HepG2 (cell line): Measurements from ENCODE around the gene AIF1. TPM values are rescaled to one million over a fixed set of nuclear protein-coding genes. Genes with fewer than 3 reads are reported as not detected.

Source experiments
- EZH2 ChIP-seq: conservative IDR thresholded peaks from 2 replicates; pipeline ENCODE4 v1.6.1; 2012; ENCODE audit warnings: mild to moderate bottlenecking, low read depth, low read length, moderate library complexity
- GZF1 ChIP-seq: sonication (generic); formaldehyde crosslinking; IDR thresholded peaks from 2 replicates; pipeline ENCODE4 v1.5.1; 2020; ENCODE audit warnings: mild to moderate bottlenecking, missing genetic modification reagents
- HMGA1 ChIP-seq: sonication (generic); formaldehyde crosslinking; conservative IDR thresholded peaks from 2 replicates; pipeline ENCODE4 v1.4.0; 2020; ENCODE audit warnings: missing genetic modification reagents
- HOXD1 ChIP-seq: sonication (generic); formaldehyde crosslinking; IDR thresholded peaks from 2 replicates; pipeline ENCODE4 v1.5.0; 2020; ENCODE audit warnings: missing genetic modification reagents
- KLF15 ChIP-seq: sonication (generic); formaldehyde crosslinking; IDR thresholded peaks from 2 replicates; pipeline ENCODE4 v1.8.1; 2023; ENCODE audit warnings: borderline replicate concordance, mild to moderate bottlenecking, inconsistent platforms, missing genetic modification reagents, mixed read lengths
- NPAS2 ChIP-seq: sonication (generic); formaldehyde crosslinking; IDR thresholded peaks from 2 replicates; pipeline ENCODE4 v1.8.0; 2022; ENCODE audit warnings: mild to moderate bottlenecking, missing genetic modification reagents, borderline replicate concordance
- NR2F1 ChIP-seq, 2 experiments: fragments of 450-650 bp in 1 of 2; formaldehyde crosslinking in 1 of 2; IDR thresholded peaks; 2 replicates each; pipeline versions ENCODE4 v1.5.0 to v1.6.1; 2016 to 2020; ENCODE audit warnings: mild to moderate bottlenecking in 1 of 2, missing compliant biosample characterization in 1 of 2, missing genetic modification reagents in 1 of 2, moderate library complexity in 1 of 2
- PPARG ChIP-seq: conservative IDR thresholded peaks from 2 replicates; pipeline ENCODE4 v1.6.1; 2016; ENCODE audit warnings: missing biosample characterization, missing genetic modification reagents
- RNF2 ChIP-seq: fragments of 450-650 bp; conservative IDR thresholded peaks from 2 replicates; pipeline ENCODE4 v1.6.1; 2016; ENCODE audit warnings: low read depth
- SRSF4 ChIP-seq: fragments of 200-400 bp; formaldehyde crosslinking; IDR thresholded peaks from one replicate; pipeline ENCODE4 v1.6.1; 2018; ENCODE audit warnings: mild to moderate bottlenecking, low read depth, low read length, moderate library complexity; ENCODE audit not compliant: poor library complexity, severe bottlenecking
- STAT5B ChIP-seq: sonication (generic); formaldehyde crosslinking; IDR thresholded peaks from 2 replicates; pipeline ENCODE4 v1.4.0; 2020; ENCODE audit warnings: missing genetic modification reagents
- ZNF232 ChIP-seq: sonication (generic); formaldehyde crosslinking; IDR thresholded peaks from 2 replicates; pipeline ENCODE4 v1.4.0; 2020; ENCODE audit warnings: missing genetic modification reagents, borderline replicate concordance
- ZNF264 ChIP-seq: sonication (generic); formaldehyde crosslinking; IDR thresholded peaks from 2 replicates; pipeline ENCODE4 v1.4.0; 2020; ENCODE audit warnings: missing genetic modification reagents
- ZNF3 ChIP-seq: IDR thresholded peaks from 2 replicates; pipeline ENCODE4 v1.7.0; 2017; ENCODE audit warnings: inconsistent platforms
- ZNF749 ChIP-seq: sonication (generic); formaldehyde crosslinking; IDR thresholded peaks from 2 replicates; pipeline ENCODE4 v1.8.0; 2022; ENCODE audit warnings: mild to moderate bottlenecking, missing genetic modification reagents, moderate library complexity, borderline replicate concordance
- polyA plus RNA-seq, 8 experiments: library from polyadenylated mRNA; depleted of rRNA in 3 of 8; stranded (reverse) in 7 of 8; unstranded in 1 of 8; fragments of >200 nt; fragmentation: Illumina TruSeq in 4 of 8; extraction: Trizol in 4 of 8; gene quantifications; 2 replicates each; pipeline versions ENCODE4 v1.2.1 to v1.2.3, GENCODE V29; 2011 to 2016; ENCODE audit warnings: low read depth in 4 of 8, missing spikeins in 1 of 8, mixed read lengths in 1 of 8; ENCODE audit not compliant: insufficient read depth in 1 of 8
- total RNA-seq, 5 experiments: library from RNA; depleted of rRNA; stranded (reverse); fragments of >200 nt; fragmentation: Illumina TruSeq; extraction: Trizol; gene quantifications; 2 replicates each; pipeline ENCODE4 v1.2.3, GENCODE V29; 2016; ENCODE audit warnings: low read depth in 1 of 5
- TF ChIP-seq, protein P1 (sequence below): sonication (generic); formaldehyde crosslinking; IDR thresholded peaks from 2 replicates; pipeline ENCODE4 v1.4.0; 2020; ENCODE audit warnings: missing genetic modification reagents
- TF ChIP-seq, protein P2 (sequence below): sonication (generic); formaldehyde crosslinking; IDR thresholded peaks from 2 replicates; pipeline ENCODE4 v1.5.1; 2020; ENCODE audit warnings: missing genetic modification reagents, mild to moderate bottlenecking, borderline replicate concordance
- TF ChIP-seq, protein P3 (sequence below): sonication (generic); formaldehyde crosslinking; IDR thresholded peaks from 2 replicates; pipeline ENCODE4 v1.8.1; 2023; ENCODE audit warnings: mild to moderate bottlenecking, missing genetic modification reagents, borderline replicate concordance
- TF ChIP-seq, protein P4 (sequence below): sonication (generic); formaldehyde crosslinking; IDR thresholded peaks from 2 replicates; pipeline ENCODE4 v1.4.0; 2020; ENCODE audit warnings: missing genetic modification reagents

The AIF1 gene
- total and polyA plus RNA-seq, 2 of the 13 experiments (the other 11 are each of a cell fraction or from before 2014, with no cell fraction given), result 1.5 TPM; not detected in 1

DNA sequence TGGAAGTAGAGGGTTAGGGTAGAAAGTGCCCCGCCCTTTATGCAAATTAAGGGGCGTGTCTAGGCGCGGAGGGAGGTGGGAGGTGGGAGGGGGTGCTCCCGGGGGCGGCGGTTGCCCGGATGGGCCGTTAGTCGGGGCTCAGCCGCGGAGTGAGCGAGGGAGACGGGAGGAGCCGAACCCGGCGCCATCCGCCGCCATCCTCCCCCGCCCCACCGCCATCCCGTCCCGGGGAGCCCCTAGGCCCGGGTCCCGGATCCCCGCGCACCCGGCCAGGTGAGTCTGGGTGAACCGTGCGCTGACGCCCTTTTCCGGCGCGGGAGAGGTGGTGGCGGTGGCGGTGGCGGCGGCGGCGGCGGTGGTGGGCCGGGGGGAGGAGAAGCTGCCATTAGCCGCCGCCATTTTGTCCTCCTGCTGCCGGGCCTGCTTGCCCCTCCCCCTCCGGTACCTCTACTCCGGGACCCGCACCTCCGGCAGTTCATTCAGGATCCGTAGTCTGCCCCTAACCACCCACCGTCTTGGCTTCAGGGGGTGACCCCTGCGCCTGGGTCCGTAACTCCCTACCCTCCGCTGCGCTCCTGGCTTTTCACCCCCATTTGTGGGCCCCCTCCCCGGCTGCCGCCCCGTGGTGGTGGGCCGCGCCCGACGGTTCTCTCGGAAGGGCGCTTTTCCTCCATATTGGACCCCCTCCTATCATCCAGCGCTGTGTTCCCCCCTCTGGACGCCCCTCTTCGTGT lies 5.7 kb downstream of the AIF1 start, which contains the start of gene PRRC2A (continued):
- 0 out of 2 replicates have a peak, but pooled peaks have one; percentile 20 for TF ChIP-seq KLF15
- 0 out of 2 replicates have a peak, but pooled peaks have one; percentile 62 for TF ChIP-seq ZNF749 (CRISPR knock-in tag)
- peak; percentile 29; the same call in 1 of the 2 replicates for TF ChIP-seq HOXD1 (CRISPR knock-in tag)
- no peak for TF ChIP-seq ZNF3 (CRISPR knock-in tag)
- TF ChIP-seq, protein P1, sequence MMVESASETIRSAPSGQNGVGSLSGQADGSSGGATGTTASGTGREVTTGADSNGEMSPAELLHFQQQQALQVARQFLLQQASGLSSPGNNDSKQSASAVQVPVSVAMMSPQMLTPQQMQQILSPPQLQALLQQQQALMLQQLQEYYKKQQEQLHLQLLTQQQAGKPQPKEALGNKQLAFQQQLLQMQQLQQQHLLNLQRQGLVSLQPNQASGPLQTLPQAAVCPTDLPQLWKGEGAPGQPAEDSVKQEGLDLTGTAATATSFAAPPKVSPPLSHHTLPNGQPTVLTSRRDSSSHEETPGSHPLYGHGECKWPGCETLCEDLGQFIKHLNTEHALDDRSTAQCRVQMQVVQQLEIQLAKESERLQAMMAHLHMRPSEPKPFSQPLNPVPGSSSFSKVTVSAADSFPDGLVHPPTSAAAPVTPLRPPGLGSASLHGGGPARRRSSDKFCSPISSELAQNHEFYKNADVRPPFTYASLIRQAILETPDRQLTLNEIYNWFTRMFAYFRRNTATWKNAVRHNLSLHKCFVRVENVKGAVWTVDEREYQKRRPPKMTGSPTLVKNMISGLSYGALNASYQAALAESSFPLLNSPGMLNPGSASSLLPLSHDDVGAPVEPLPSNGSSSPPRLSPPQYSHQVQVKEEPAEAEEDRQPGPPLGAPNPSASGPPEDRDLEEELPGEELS (CRISPR knock-in tag), result no peak; the same call in 1 of the 2 replicates
- TF ChIP-seq EZH2, result no peak
- TF ChIP-seq, protein P2, sequence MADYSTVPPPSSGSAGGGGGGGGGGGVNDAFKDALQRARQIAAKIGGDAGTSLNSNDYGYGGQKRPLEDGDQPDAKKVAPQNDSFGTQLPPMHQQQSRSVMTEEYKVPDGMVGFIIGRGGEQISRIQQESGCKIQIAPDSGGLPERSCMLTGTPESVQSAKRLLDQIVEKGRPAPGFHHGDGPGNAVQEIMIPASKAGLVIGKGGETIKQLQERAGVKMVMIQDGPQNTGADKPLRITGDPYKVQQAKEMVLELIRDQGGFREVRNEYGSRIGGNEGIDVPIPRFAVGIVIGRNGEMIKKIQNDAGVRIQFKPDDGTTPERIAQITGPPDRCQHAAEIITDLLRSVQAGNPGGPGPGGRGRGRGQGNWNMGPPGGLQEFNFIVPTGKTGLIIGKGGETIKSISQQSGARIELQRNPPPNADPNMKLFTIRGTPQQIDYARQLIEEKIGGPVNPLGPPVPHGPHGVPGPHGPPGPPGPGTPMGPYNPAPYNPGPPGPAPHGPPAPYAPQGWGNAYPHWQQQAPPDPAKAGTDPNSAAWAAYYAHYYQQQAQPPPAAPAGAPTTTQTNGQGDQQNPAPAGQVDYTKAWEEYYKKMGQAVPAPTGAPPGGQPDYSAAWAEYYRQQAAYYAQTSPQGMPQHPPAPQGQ, result no peak
- TF ChIP-seq ZNF264 (CRISPR knock-in tag), result 0 out of 2 replicates have a peak, but pooled peaks have one; percentile 0
- peak; percentile 37; the same call in 1 of the 2 replicates for TF ChIP-seq PPARG
- no peak for TF ChIP-seq NR2F1 (CRISPR knock-in tag; IDR thresholded peaks at IDR 0.05)
- TF ChIP-seq, protein P3, sequence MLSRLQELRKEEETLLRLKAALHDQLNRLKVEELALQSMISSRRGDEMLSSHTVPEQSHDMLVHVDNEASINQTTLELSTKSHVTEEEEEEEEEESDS (CRISPR knock-in tag), result peak; percentile 7; the same call in 1 of the 2 replicates
- TF ChIP-seq RNF2, result no peak
- TF ChIP-seq SRSF4, result no peak
- TF ChIP-seq ZNF232 (CRISPR knock-in tag), result peak; percentile 71; the same call in 1 of the 2 replicates
- no peak for TF ChIP-seq STAT5B (CRISPR knock-in tag)
- TF ChIP-seq GZF1 (CRISPR knock-in tag), result no peak; the same call in none of the 2 replicates
- no peak for TF ChIP-seq NPAS2 (CRISPR knock-in tag)
- TF ChIP-seq, protein P4, sequence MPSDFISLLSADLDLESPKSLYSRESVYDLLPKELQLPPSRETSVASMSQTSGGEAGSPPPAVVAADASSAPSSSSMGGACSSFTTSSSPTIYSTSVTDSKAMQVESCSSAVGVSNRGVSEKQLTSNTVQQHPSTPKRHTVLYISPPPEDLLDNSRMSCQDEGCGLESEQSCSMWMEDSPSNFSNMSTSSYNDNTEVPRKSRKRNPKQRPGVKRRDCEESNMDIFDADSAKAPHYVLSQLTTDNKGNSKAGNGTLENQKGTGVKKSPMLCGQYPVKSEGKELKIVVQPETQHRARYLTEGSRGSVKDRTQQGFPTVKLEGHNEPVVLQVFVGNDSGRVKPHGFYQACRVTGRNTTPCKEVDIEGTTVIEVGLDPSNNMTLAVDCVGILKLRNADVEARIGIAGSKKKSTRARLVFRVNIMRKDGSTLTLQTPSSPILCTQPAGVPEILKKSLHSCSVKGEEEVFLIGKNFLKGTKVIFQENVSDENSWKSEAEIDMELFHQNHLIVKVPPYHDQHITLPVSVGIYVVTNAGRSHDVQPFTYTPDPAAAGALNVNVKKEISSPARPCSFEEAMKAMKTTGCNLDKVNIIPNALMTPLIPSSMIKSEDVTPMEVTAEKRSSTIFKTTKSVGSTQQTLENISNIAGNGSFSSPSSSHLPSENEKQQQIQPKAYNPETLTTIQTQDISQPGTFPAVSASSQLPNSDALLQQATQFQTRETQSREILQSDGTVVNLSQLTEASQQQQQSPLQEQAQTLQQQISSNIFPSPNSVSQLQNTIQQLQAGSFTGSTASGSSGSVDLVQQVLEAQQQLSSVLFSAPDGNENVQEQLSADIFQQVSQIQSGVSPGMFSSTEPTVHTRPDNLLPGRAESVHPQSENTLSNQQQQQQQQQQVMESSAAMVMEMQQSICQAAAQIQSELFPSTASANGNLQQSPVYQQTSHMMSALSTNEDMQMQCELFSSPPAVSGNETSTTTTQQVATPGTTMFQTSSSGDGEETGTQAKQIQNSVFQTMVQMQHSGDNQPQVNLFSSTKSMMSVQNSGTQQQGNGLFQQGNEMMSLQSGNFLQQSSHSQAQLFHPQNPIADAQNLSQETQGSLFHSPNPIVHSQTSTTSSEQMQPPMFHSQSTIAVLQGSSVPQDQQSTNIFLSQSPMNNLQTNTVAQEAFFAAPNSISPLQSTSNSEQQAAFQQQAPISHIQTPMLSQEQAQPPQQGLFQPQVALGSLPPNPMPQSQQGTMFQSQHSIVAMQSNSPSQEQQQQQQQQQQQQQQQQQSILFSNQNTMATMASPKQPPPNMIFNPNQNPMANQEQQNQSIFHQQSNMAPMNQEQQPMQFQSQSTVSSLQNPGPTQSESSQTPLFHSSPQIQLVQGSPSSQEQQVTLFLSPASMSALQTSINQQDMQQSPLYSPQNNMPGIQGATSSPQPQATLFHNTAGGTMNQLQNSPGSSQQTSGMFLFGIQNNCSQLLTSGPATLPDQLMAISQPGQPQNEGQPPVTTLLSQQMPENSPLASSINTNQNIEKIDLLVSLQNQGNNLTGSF (CRISPR knock-in tag), result no peak
- no peak for TF ChIP-seq HMGA1
